Activated T-helper 1 cell treated with anti-CD3 and anti-CD28 coated beads, Interleukin-12 subunit alpha, Interleukin-12 subunit beta, Interleukin-2, Interleukin-4 antibody, amounts not matched to agents 30 ng/mL and 10 ng/mL and 1 ng/mL, durations not matched to agents 14 hours and 24 hours and 36 hours (primary cell): ENCODE results near the gene CELA3B. TPM values are rescaled to one million over a fixed set of nuclear protein-coding genes. Genes with fewer than 3 reads are reported as not detected.
"Not testable (repeated sequence)": the region's sequence is repeated elsewhere in the genome, so short reads cannot be mapped to it uniquely, and the experiment has no call there.

ENCODE experiments used
- DNase-seq: peaks from one replicate; pipeline ENCODE4 v3.0.0; 2021; ENCODE audit warnings: low spot score
- H3K27ac Mint-ChIP-seq: one replicate; pipeline ENCODE4 v1.8.0; 2021; ENCODE audit warnings: mild to moderate bottlenecking, mixed read lengths
- H3K27me3 Mint-ChIP-seq: one replicate; pipeline ENCODE4 v1.8.0; 2022; ENCODE audit warnings: mild to moderate bottlenecking, moderate library complexity, mixed read lengths; ENCODE audit not compliant: insufficient read depth
- H3K36me3 Mint-ChIP-seq: one replicate; pipeline ENCODE4 v1.8.0; 2021; ENCODE audit warnings: low read depth, mixed read lengths
- H3K4me1 Mint-ChIP-seq: one replicate; pipeline ENCODE4 v1.8.0; 2021; ENCODE audit warnings: low read depth, mixed read lengths
- H3K4me3 Mint-ChIP-seq: one replicate; pipeline ENCODE4 v1.8.0; 2021; ENCODE audit warnings: mild to moderate bottlenecking, moderate library complexity, mixed read lengths
- H3K9me3 Mint-ChIP-seq: one replicate; pipeline ENCODE4 v1.8.0; 2021; ENCODE audit warnings: mixed read lengths
- intact Hi-C: fragments of 100-400 bp; cut with micrococcal nuclease; formaldehyde crosslinking; loops from one replicate; pipeline ENCODE4 v1.15.1; 2024
- total RNA-seq: library from RNA; stranded (reverse); gene quantifications from 2 replicates; pipeline ENCODE4 v1.2.3, GENCODE V29; 2022

CELA3B gene, protein sequence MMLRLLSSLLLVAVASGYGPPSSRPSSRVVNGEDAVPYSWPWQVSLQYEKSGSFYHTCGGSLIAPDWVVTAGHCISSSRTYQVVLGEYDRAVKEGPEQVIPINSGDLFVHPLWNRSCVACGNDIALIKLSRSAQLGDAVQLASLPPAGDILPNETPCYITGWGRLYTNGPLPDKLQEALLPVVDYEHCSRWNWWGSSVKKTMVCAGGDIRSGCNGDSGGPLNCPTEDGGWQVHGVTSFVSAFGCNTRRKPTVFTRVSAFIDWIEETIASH
- not detected in 2 replicates for total RNA-seq

DNA sequence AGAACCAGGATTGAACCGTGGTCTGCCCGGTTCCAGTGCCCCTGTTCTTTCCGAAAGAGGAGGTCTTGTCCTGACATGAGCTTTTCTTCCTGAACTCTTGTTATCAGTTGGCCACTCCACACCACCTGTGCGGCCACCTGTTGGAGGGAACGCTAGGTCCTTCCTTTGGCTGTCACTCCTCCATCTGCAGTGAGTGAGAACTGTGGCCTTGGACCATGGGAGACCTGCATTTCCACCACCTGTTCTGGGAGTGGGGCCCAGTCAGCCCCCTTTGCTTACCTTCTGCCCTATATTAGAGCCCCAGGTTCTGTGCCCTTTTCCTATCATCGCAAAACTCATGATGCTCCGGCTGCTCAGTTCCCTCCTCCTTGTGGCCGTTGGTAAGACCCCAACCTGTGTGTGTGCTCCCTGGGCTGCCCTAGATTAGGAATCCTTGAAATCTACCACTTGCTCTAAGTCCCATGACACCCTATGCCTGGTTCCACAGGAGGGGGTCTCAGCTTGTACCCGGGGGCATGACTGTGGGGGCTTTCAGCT is at the start of gene CELA3B:
CELA3B (plus strand) TSS at position 320 of the 537 bp plus-strand sequence; CDS start at position 338, 18 bp downstream.
- H3K36me3 Mint-ChIP-seq, H3K27me3 Mint-ChIP-seq, intact Hi-C loops, H3K4me3 Mint-ChIP-seq, H3K9me3 Mint-ChIP-seq, H3K27ac Mint-ChIP-seq, H3K4me1 Mint-ChIP-seq, DNase-seq: not testable (repeated sequence)

DNA sequence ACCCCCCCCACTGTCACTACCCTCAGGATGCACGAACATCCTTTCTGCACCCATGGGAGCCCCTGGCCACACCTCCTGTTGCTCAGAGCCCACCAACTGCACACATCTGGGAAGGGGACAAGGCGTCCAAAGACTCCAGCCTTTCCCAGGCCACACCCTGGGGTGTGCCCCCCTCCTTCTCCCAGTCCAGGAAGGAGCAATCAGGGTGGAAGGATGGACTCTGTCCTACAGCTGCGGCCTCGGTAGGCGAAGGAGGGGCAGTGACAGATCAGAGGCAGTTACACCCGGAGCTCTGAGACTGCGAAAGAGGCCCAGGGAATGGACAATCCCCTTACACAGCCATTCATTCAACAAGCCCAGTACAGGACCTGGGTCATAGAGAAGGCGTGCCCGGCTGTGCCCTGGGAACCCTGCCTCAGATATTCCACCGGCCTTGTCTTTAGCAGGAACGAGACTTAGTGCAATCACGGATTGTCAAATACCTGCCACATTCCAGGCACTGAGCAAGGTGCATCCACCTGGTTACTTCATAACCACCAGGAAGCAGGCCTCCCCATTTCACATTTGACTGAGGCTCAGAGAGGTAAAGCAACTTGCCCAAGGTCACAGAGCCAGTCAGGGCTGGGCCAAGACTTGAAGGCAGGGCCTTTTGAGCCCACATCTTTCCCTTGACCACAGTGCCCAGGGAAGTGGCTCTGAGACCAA is 49.1 kb upstream of the CELA3B start:
- no peaks in the 10 kb centered on the region for H3K9me3 Mint-ChIP-seq
- H3K4me1 Mint-ChIP-seq = no peaks in the 10 kb centered on the region
- no peaks in the 10 kb centered on the region for H3K36me3 Mint-ChIP-seq
- no peak overlapping the region for H3K27ac Mint-ChIP-seq
- no peak for DNase-seq
- intact Hi-C loops = no loop called here
- H3K4me3 Mint-ChIP-seq = no peak overlapping the region
- no peaks in the 10 kb centered on the region for H3K27me3 Mint-ChIP-seq

DNA sequence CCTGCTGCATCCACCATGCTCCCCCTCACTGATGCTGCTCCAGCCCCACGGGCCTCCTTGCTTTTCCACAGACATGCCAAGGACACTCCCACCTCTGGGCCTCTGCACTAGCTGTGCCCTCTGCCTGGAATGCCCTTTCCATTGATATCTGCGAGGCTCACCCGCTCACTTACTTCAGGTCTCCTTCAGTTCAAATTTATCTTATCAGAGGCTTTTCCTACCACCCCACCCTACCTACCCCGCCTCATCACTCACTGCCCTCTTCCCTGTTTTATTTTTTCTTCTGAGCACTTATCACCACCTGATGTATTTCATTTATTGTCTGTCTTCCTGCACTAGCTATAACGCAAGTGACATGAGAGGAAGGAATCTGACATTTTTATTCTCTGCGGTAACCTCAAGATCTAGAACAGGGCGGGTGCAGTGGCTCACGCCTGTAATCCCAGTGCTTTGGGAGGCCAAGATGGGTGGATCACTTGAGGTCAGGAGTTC is 46.7 kb upstream of the CELA3B start:
- DNase-seq = no peak
- Mint-ChIP-seq H3K27me3 (no peaks in the 10 kb centered on the region), H3K27ac (no peak overlapping the region), H3K4me3 (no peak overlapping the region), H3K9me3 (no peaks in the 10 kb centered on the region), H3K36me3 (no peaks in the 10 kb centered on the region), H3K4me1 (peaks cover 5% of the 10 kb centered on the region)
- intact Hi-C loops = no loop called here

DNA sequence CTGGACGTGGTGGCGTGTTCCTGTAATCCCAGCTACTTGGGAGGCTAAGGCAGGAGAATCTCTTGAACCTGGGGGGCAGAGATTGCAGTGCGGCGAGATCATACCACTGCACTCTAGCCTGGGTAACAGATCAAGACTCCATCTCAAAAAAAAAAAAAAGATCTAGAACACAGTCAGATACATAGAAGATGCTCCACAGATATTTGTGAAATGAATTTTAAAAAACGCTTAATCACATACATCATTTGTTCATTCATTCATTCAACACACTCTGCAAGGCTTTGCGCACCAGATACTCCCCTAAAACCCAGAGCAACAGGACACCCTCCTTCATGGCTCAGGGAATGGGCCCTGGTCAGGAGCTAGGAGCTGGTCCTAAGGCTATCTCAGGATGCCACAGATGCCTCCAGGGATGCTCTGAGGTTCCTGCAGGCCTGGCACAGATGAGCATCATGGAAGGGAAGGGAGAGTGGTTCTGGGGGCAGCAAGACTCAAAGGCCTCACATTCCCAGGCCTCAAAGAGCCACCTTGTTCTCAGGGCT is 46.1 kb upstream of the CELA3B start:
- H3K4me3 Mint-ChIP-seq = no peak overlapping the region
- intact Hi-C loops = no loop called here
- H3K27ac Mint-ChIP-seq = no peak overlapping the region
- DNase-seq = no peak
- H3K27me3 Mint-ChIP-seq = peaks cover 5% of the 10 kb centered on the region
- H3K36me3 Mint-ChIP-seq = no peaks in the 10 kb centered on the region
- H3K9me3 Mint-ChIP-seq = no peaks in the 10 kb centered on the region
- H3K4me1 Mint-ChIP-seq = peaks cover 5% of the 10 kb centered on the region

DNA sequence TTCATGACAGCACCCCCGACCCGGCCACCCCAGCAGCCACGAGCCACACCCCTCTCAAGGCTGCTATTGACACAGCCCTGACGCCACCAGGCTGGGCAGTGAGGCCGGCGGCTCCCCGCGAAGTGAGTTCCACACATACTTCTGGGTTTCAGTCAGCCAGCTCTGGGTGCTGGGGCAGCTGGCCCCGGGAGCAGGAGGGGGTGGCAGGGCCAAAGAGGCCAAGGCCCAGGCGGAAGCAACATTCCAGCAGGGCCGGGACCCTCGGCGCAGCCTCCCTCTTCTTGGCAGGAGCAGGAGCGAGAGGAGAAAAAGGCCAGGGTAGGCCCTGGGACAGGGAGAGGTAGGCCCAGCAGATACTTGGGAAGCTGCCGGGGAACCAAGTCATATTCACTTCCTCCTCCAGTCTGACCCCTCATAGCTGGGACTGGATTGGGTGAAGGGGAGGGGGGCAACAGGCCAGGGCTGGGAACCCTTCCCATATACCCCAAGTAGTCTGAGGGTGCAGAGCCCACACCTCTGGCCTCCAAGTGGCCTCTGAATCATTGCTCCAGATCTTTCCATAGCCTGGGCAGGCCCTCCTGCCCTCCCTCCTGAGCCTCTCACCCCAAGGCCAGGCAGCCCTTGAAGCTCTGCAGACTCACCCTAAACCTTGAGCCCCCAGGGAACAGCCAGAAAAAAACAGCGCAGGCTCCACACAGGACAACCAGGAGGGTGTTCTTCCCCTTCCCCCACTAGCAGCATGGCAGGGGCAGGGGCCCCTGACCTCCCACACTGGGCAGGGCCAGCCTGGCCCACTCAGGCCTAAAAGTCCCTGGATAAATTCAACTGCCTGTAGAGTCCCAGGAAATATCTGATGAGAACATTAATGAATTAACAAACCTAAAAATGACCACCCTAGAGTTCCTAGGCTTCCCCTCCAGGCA is 45.4 kb upstream of the CELA3B start:
- Mint-ChIP-seq H3K9me3 (no peaks in the 10 kb centered on the region), H3K4me1 (peaks cover 5% of the 10 kb centered on the region), H3K27me3 (peaks cover 9% of the 10 kb centered on the region), H3K27ac (no peak overlapping the region), H3K36me3 (no peaks in the 10 kb centered on the region), H3K4me3 (no peak overlapping the region)
- intact Hi-C loops = no loop called here
- DNase-seq = no peak

DNA sequence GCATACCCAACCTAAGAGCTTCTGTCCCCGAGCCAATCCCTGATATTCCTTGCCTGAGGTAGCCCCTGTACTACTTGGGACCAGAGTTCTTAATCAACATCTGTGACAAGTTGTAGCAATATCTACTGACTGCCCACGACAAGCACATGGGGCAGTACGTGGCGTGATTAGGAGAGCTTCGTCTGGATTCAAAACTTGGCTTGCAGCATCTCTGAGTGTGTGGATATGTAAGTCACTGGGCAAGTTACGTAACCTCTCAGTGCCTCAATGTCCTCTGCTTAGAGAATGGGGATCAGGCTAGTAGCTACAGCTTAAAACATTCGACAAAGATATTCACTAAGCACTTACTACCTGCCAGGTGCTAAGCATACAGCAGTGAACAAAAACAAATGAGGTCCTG is 44.7 kb upstream of the CELA3B start:
- intact Hi-C loops = no loop called here
- Mint-ChIP-seq H3K36me3 (no peaks in the 10 kb centered on the region), H3K4me3 (no peak overlapping the region), H3K9me3 (no peaks in the 10 kb centered on the region), H3K27me3 (peaks cover 9% of the 10 kb centered on the region), H3K27ac (no peak overlapping the region), H3K4me1 (peaks cover 5% of the 10 kb centered on the region)
- DNase-seq = no peak

DNA sequence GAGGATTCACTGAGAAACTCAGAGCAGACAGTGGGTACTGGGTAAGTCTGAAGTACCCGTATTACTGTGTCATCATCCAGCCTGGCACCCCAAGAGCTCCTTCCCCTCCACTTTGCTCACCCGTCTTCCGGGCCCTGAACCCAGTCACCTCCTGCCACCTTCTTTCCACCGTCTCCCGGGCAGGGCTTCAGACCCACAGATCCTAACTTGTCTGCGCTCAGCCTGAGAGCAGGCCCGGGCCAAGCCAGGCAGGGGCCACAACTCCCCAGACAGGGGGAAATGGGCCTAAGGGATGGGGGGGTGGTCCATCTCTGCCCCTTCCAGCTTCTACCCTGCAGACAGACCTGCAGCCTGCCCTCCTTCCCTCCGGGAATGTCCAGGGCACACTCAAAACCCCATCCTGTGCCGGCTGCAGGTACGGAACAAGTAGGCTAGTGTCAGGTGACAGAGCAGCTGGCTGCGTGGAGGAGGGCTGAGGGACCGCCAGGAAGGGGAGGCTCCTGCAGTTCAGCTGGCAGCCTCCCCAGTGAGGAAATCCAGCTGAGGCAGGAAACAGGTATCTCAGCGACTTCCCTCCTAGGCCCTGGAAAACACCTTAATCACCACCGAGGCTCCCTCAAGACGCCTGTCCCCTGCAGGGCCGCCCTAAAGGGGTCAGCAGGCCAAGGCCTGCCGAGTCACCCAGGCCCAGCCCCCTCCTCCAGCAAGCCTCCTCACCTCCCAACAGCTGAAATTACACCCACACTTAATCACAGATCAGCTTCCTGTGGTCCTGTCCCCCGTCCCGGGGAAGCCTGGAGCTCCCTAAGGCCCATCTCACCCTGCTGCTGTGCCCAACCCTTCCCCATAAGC is 43.2 kb upstream of the CELA3B start:
- peaks cover 17% of the 10 kb centered on the region for H3K27me3 Mint-ChIP-seq
- no peaks in the 10 kb centered on the region for H3K36me3 Mint-ChIP-seq
- peak overlapping the region; percentile 34 for H3K27ac Mint-ChIP-seq
- intact Hi-C loops = no loop called here
- DNase-seq = no peak
- peaks cover 11% of the 10 kb centered on the region for H3K4me1 Mint-ChIP-seq
- no peak overlapping the region for H3K4me3 Mint-ChIP-seq
- H3K9me3 Mint-ChIP-seq = no peaks in the 10 kb centered on the region

GRCh38 chr1:21935393-21935804 is 41.4 kb upstream of the CELA3B start:
- no peak for DNase-seq
- Mint-ChIP-seq H3K4me3 (peak overlapping the region; percentile 37), H3K4me1 (peaks cover 11% of the 10 kb centered on the region), H3K27ac (no peak overlapping the region), H3K36me3 (no peaks in the 10 kb centered on the region), H3K9me3 (no peaks in the 10 kb centered on the region), H3K27me3 (peaks cover 22% of the 10 kb centered on the region)
- intact Hi-C loops = no loop called here

GRCh38 chr1:21935891-21936365 is 40.9 kb upstream of the CELA3B start:
- H3K36me3 Mint-ChIP-seq = no peaks in the 10 kb centered on the region
- H3K4me1 Mint-ChIP-seq = peaks cover 11% of the 10 kb centered on the region
- intact Hi-C loops = loop anchor here (2.0 kb wide), 1 partner anchor 29 kb away; no protein-coding TSS in a partner anchor
- DNase-seq = no peak
- peak overlapping the region; percentile 67 for H3K4me3 Mint-ChIP-seq
- H3K9me3 Mint-ChIP-seq = no peaks in the 10 kb centered on the region
- H3K27me3 Mint-ChIP-seq = peaks cover 22% of the 10 kb centered on the region
- H3K27ac Mint-ChIP-seq = no peak overlapping the region

- no peaks in the 10 kb centered on the region for H3K36me3 Mint-ChIP-seq
- H3K4me1 Mint-ChIP-seq = peaks cover 11% of the 10 kb centered on the region
- no peaks in the 10 kb centered on the region for H3K9me3 Mint-ChIP-seq
- H3K27me3 Mint-ChIP-seq = peaks cover 25% of the 10 kb centered on the region
- no peak for DNase-seq
- H3K4me3 Mint-ChIP-seq = peak overlapping the region; percentile 67
- intact Hi-C loops = loop anchor here (2.0 kb wide), 1 partner anchor 28 kb away; no protein-coding TSS in a partner anchor
- H3K27ac Mint-ChIP-seq = no peak overlapping the region
These were observed 40.3 kb upstream of the CELA3B start for GRCh38 chr1:21936366-21937031.

- no peaks in the 10 kb centered on the region for H3K9me3 Mint-ChIP-seq
These were observed 39.8 kb upstream of the CELA3B start, which contains the start of gene HSPG2 for GRCh38 chr1:21937034-21937371. Gene HSPG2, minus strand, starts transcription at chr1:21937310. Its CDS starts 93 bp downstream, at chr1:21937217.

More at GRCh38 chr1:21937034-21937371, 39.8 kb upstream of the CELA3B start, which contains the start of gene HSPG2:
- intact Hi-C loops = loop anchor here (2.0 kb wide), 1 partner anchor 28 kb away; no protein-coding TSS in a partner anchor
- H3K4me3 Mint-ChIP-seq = peak within 1 kb of the TSS; percentile 77
- H3K27ac Mint-ChIP-seq = peak within 1 kb of the TSS; percentile 70
- no peak for DNase-seq
- H3K27me3 Mint-ChIP-seq = peaks cover 26% of the 10 kb centered on the region
- no peaks in the 10 kb centered on the region for H3K36me3 Mint-ChIP-seq
- H3K4me1 Mint-ChIP-seq = peaks cover 11% of the 10 kb centered on the region
